ENCODE results near the gene SLC25A19.

DNA sequence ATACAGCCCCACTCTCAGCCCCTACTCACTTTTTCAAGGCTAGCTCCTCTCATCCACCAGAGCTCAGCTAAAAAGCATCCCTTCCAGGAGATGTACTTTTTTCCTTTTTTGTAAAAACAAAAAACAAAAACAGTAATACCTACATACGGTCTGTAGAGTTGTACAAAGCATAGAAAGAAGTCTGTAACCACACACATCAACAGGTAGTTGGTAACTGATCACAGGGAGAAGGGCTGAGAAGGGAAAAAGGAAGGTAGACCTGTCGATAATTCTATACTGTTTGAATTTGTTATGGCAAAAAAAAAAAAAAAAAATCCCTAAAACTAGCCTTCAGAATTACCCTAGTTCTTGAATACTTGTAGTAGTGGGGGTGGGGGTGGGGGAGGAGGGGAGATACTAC is 874 bp downstream of the SLC25A19 start:
- TF ChIP-seq CTCF (conservative IDR thresholded peaks at IDR 0.05; ENCODE audit: low read length): no peak
- TF ChIP-seq EZH2phosphoT487 (IDR thresholded peaks at IDR 0.05; ENCODE audit: borderline replicate concordance, low read depth, low read length): no peak
